ENCODE data around the gene NISCH.
"Not testable (repeated sequence)": the region's sequence is repeated elsewhere in the genome, so short reads cannot be mapped to it uniquely, and the experiment has no call there.

Gene NISCH

GRCh38 chr3:52515192-52515591 lies 59.8 kb downstream of the NISCH start:
- no peak for DNase-seq

GRCh38 chr3:52516509-52517195 lies 61.2 kb downstream of the NISCH start:
- no peak for DNase-seq

GRCh38 chr3:52517796-52518722 lies 62.7 kb downstream of the NISCH start:
- no peak for DNase-seq

- no peak for DNase-seq
Measured at GRCh38 chr3:52518723-52519444, 63.5 kb downstream of the NISCH start.

- DNase-seq = no peak
Measured at GRCh38 chr3:52519445-52520140, 64.2 kb downstream of the NISCH start.

- no peak for DNase-seq
Measured at GRCh38 chr3:52520141-52520667, 64.8 kb downstream of the NISCH start.

- DNase-seq = no peak
Measured at GRCh38 chr3:52520716-52521487, 65.5 kb downstream of the NISCH start.

- no peak for DNase-seq
Measured at GRCh38 chr3:52521488-52521824, 66.1 kb downstream of the NISCH start.

GRCh38 chr3:52521881-52522650 lies 66.7 kb downstream of the NISCH start:
- DNase-seq = no peak

GRCh38 chr3:52522651-52523251 lies 67.3 kb downstream of the NISCH start:
- no peak for DNase-seq

GRCh38 chr3:52523386-52524257 lies 68.2 kb downstream of the NISCH start:
- no peak for DNase-seq

- no peak for DNase-seq
Measured at GRCh38 chr3:52524258-52524751, 68.9 kb downstream of the NISCH start.

- DNase-seq = no peak
Measured at GRCh38 chr3:52524752-52525679, 69.6 kb downstream of the NISCH start.

- no peak for DNase-seq
Measured at GRCh38 chr3:52525680-52526561, 70.5 kb downstream of the NISCH start.

GRCh38 chr3:52526671-52527038 lies 71.3 kb downstream of the NISCH start:
- DNase-seq = not testable (repeated sequence)

GRCh38 chr3:52527039-52527731 lies 71.8 kb downstream of the NISCH start:
- no peak for DNase-seq

All from NCI-H1694 (cell line).